H1 (cell line): ENCODE measurements around the gene RGS3. TPM values are rescaled to one million over a fixed set of nuclear protein-coding genes. Genes with fewer than 3 reads are reported as not detected.
A peak's percentile ranks its signal among the peaks of the same experiment; 100 is the strongest.

ENCODE experiments used
- CTCF ChIA-PET: fragments of 300-600 bp; sonication (Branson Sonifier 250); formaldehyde crosslinking; loops from one replicate; lab custom pipeline; 2021; ENCODE audit not compliant: partially characterized antibody; lab: Charles Lee
- POLR2A ChIA-PET: fragments of 300-600 bp; sonication (Branson Sonifier 250); formaldehyde crosslinking; loops from one replicate; lab custom pipeline; 2021; ENCODE audit warnings: inconsistent platforms; ENCODE audit not compliant: partially characterized antibody; lab: Charles Lee
- DNase-seq, 2 experiments: peaks; one replicate each; pipeline versions ENCODE4 v3.0.0 to v3.0.0-alpha.2; 2010 to 2022; ENCODE audit warnings: low spot score in 2 of 2, low read depth in 1 of 2, mixed read lengths in 1 of 2
- FAIRE-seq: peaks from 2 replicates; lab custom pipeline; 2011; peaks lifted over from hg19 to GRCh38; lab: Jason Lieb, UNC
- H2AFZ ChIP-seq: 2 replicates; pipeline ENCODE4 v1.8.1; 2012; ENCODE audit warnings: low read length, inconsistent platforms
- H2AK5ac ChIP-seq: 2 replicates; pipeline ENCODE4 v1.6.1; 2013; ENCODE audit warnings: low read depth, low read length
- H2BK120ac ChIP-seq: replicated peaks from 2 replicates; pipeline ENCODE3; 2013; ENCODE audit warnings: low read depth, low read length, inconsistent platforms
- H2BK12ac ChIP-seq: 2 replicates; pipeline ENCODE4 v1.6.1; 2013; ENCODE audit warnings: low read depth, low read length
- H2BK15ac ChIP-seq: 2 replicates; pipeline ENCODE4 v1.6.1; 2013; ENCODE audit warnings: low read length
- H2BK20ac ChIP-seq: 2 replicates; pipeline ENCODE4 v1.6.1; 2013; ENCODE audit warnings: low read length
- H2BK5ac ChIP-seq: 2 replicates; pipeline ENCODE4 v1.6.1; 2013; ENCODE audit warnings: low read depth, low read length
- H3K14ac ChIP-seq: 2 replicates; pipeline ENCODE4 v1.6.1; 2013; ENCODE audit warnings: inconsistent platforms; ENCODE audit not compliant: insufficient read length
- H3K18ac ChIP-seq: 2 replicates; pipeline ENCODE4 v1.6.1; 2013; ENCODE audit warnings: low read length; ENCODE audit errors: extremely low read depth
- H3K23ac ChIP-seq: 2 replicates; pipeline ENCODE4 v1.6.1; 2013; ENCODE audit warnings: inconsistent platforms; ENCODE audit not compliant: insufficient read length
- H3K23me2 ChIP-seq: 2 replicates; pipeline ENCODE4 v1.6.1; 2013; ENCODE audit warnings: low read depth, low read length
- H3K27ac ChIP-seq: 2 replicates; pipeline ENCODE4 v1.6.1; 2011; ENCODE audit warnings: low read depth, low read length, inconsistent platforms
- H3K27me3 ChIP-seq, 4 experiments: replicated peaks in 1 of 4; 1 replicate in 1 of 4; 2 replicates in 3 of 4; pipeline versions ENCODE4 v1.6.1 to v1.8.1; 2011 to 2013; ENCODE audit warnings: low read length in 3 of 4, mild to moderate bottlenecking in 3 of 4, inconsistent platforms in 2 of 4, mixed read lengths in 2 of 4, moderate library complexity in 1 of 4; ENCODE audit not compliant: control insufficient read depth in 3 of 4, insufficient read depth in 3 of 4; ENCODE audit errors: extremely low read depth in 1 of 4
- H3K36me3 ChIP-seq, 4 experiments: 2 replicates each; pipeline versions ENCODE4 v1.6.1 to v1.8.1; 2011 to 2013; ENCODE audit warnings: mild to moderate bottlenecking in 4 of 4, low read length in 3 of 4, moderate library complexity in 2 of 4, control low read depth in 1 of 4, inconsistent platforms in 1 of 4; ENCODE audit not compliant: insufficient read depth in 4 of 4, control insufficient read depth in 2 of 4
- H3K4ac ChIP-seq: replicated peaks from 2 replicates; pipeline ENCODE3; 2013; ENCODE audit warnings: low read length, low read depth, mixed read lengths, inconsistent platforms; ENCODE audit not compliant: insufficient read length
- H3K4me1 ChIP-seq, 4 experiments: replicated peaks in 1 of 4; 1 replicate in 1 of 4; 2 replicates in 3 of 4; pipeline versions ENCODE4 v1.6.1 to v1.8.1; 2011 to 2013; ENCODE audit warnings: low read length in 3 of 4, inconsistent platforms in 2 of 4, mixed read lengths in 1 of 4; ENCODE audit not compliant: insufficient read depth in 4 of 4, control insufficient read depth in 3 of 4
- H3K4me2 ChIP-seq, 2 experiments: 2 replicates each; pipeline versions ENCODE4 v1.6.1 to v1.8.1; 2011 to 2013; ENCODE audit warnings: low read depth in 2 of 2, low read length in 2 of 2, control low read depth in 1 of 2, inconsistent platforms in 1 of 2, mild to moderate bottlenecking in 1 of 2; ENCODE audit not compliant: insufficient read depth in 1 of 2
- H3K4me3 ChIP-seq, 4 experiments: fragments of 200-600, 300-600 bp in 1 of 4; sonication (generic), shearing (Covaris generic), sonication (Bioruptor Twin) in 1 of 4; 2 replicates each; pipeline versions ENCODE4 v1.5.1 to v1.8.1; 2011 to 2016; ENCODE audit warnings: low read length in 4 of 4, low read depth in 3 of 4, control low read depth in 2 of 4, inconsistent platforms in 2 of 4, mild to moderate bottlenecking in 2 of 4, mixed read lengths in 1 of 4, moderate library complexity in 1 of 4; ENCODE audit not compliant: insufficient read depth in 2 of 4; ENCODE audit errors: extremely low read depth in 1 of 4
- H3K56ac ChIP-seq: replicated peaks from 2 replicates; pipeline ENCODE3; 2013; ENCODE audit warnings: low read depth, mild to moderate bottlenecking, mixed read lengths, low read length, inconsistent platforms; ENCODE audit not compliant: insufficient read length
- H3K79me1 ChIP-seq: 2 replicates; pipeline ENCODE4 v1.6.1; 2013; ENCODE audit warnings: low read depth, low read length, control low read depth
- H3K79me2 ChIP-seq, 2 experiments: 2 replicates each; pipeline versions ENCODE4 v1.6.1 to v1.8.1; 2012 to 2013; ENCODE audit warnings: low read length in 2 of 2, mild to moderate bottlenecking in 2 of 2, inconsistent platforms in 1 of 2; ENCODE audit not compliant: insufficient read depth in 2 of 2, control insufficient read depth in 1 of 2
- H3K9ac ChIP-seq, 4 experiments: replicated peaks in 1 of 4; 1 replicate in 1 of 4; 2 replicates in 3 of 4; pipeline versions ENCODE4 v1.6.1 to v1.8.1; 2011 to 2013; ENCODE audit warnings: low read depth in 3 of 4, low read length in 3 of 4, control low read depth in 2 of 4, mild to moderate bottlenecking in 2 of 4, moderate library complexity in 2 of 4, inconsistent platforms in 1 of 4; ENCODE audit errors: extremely low read depth in 1 of 4
- H3K9me3 ChIP-seq, 2 experiments: 2 replicates each; pipeline versions ENCODE4 v1.6.1 to v1.8.1; 2012 to 2013; ENCODE audit warnings: mild to moderate bottlenecking in 2 of 2, moderate library complexity in 2 of 2, control low read depth in 1 of 2, inconsistent platforms in 1 of 2, low read depth in 1 of 2, low read length in 1 of 2, mixed read lengths in 1 of 2; ENCODE audit not compliant: insufficient read depth in 2 of 2
- H4K20me1 ChIP-seq, 2 experiments: replicated peaks in 1 of 2; 2 replicates each; pipeline versions ENCODE3 to v1.8.1; 2011 to 2013; ENCODE audit warnings: inconsistent platforms in 2 of 2, low read length in 2 of 2, mild to moderate bottlenecking in 1 of 2; ENCODE audit not compliant: insufficient read depth in 2 of 2, control insufficient read depth in 1 of 2
- H4K5ac ChIP-seq: 2 replicates; pipeline ENCODE4 v1.6.1; 2013; ENCODE audit warnings: low read length, low read depth, mixed read lengths, inconsistent platforms; ENCODE audit not compliant: insufficient read length
- H4K8ac ChIP-seq: 2 replicates; pipeline ENCODE4 v1.8.0; 2013; ENCODE audit warnings: mild to moderate bottlenecking, moderate library complexity, low read length, inconsistent platforms; ENCODE audit not compliant: insufficient read depth; ENCODE audit errors: extremely low read depth
- H4K91ac ChIP-seq: replicated peaks from 2 replicates; pipeline ENCODE3; 2013; ENCODE audit warnings: low read length, mixed read lengths, inconsistent platforms; ENCODE audit not compliant: insufficient read length
- ATF3 ChIP-seq: IDR thresholded peaks from 2 replicates; pipeline ENCODE4 v1.6.1; 2011; ENCODE audit warnings: low read depth, mild to moderate bottlenecking, low read length; ENCODE audit not compliant: insufficient read depth
- WGBS, 2 experiments: shearing (Covaris generic) in 1 of 2; methylation state at CpG; one replicate each; pipeline versions ENCODE4 v1.1.6 to v1.1.7; 2013 to 2015; ENCODE audit warnings: low lambda C conversion rate in 2 of 2, mixed read lengths in 2 of 2, inconsistent platforms in 1 of 2, low coverage in 1 of 2, missing lambda C conversion rate in 1 of 2; ENCODE audit not compliant: insufficient replicate concordance in 2 of 2, insufficient coverage in 1 of 2, insufficient read length in 1 of 2; ENCODE audit errors: extremely low coverage in 1 of 2, missing lambda C conversion rate in 1 of 2; 5-methylcytosine and 5-hydroxymethylcytosine counted together
- polyA plus RNA-seq, 7 experiments: library from polyadenylated mRNA; depleted of rRNA in 3 of 7; stranded (reverse) in 5 of 7; unstranded in 2 of 7; fragments of >200 nt in 5 of 7; fragments of 200-250 nt in 2 of 7; gene quantifications; 1 replicate in 5 of 7; 2 replicates in 1 of 7; 4 replicates in 1 of 7; pipeline versions ENCODE4 v1.2.1 to v1.2.3, GENCODE V29; 2011 to 2013; ENCODE audit warnings: missing spikeins in 2 of 7, mixed read lengths in 2 of 7
- total RNA-seq: library from RNA; stranded (reverse); fragmentation: NEBNext Ultra II Directional; extraction: Animal tissue kit (Norgen Biotek cat#: 25700); gene quantifications from 2 replicates; pipeline ENCODE4 v1.2.1, GENCODE V29; 2021

RGS3 gene
- total and polyA plus RNA-seq, 2 of the 8 experiments (the other 6 are each of a cell fraction or from before 2014, with no cell fraction given) = 12.6 to 18.2 TPM

GRCh38 chr9:113514061-113514460 is 50.5 kb downstream of the RGS3 start:
- Histone ChIP-seq H2BK120ac (no peak overlapping the region), H4K8ac (no peak overlapping the region), H2BK15ac (no peak overlapping the region), H3K56ac (no peak overlapping the region), H2AFZ (no peak overlapping the region), H3K79me2 (no peaks in the 10 kb centered on the region), H3K79me1 (no peaks in the 10 kb centered on the region), H3K4me3 (no peak overlapping the region), H3K27me3 (no peaks in the 10 kb centered on the region), H3K23me2 (no peaks in the 10 kb centered on the region), H3K14ac (no peak overlapping the region), H4K5ac (no peak overlapping the region), H2AK5ac (no peak overlapping the region), H3K9me3 (no peaks in the 10 kb centered on the region), H3K4me2 (no peak overlapping the region), H3K4me1 (no peaks in the 10 kb centered on the region), H2BK12ac (no peak overlapping the region), H3K18ac (no peak overlapping the region), H3K4ac (no peak overlapping the region), H3K36me3 (no peaks in the 10 kb centered on the region; a peak in 1 of 8 replicates), H3K27ac (no peak overlapping the region), H4K91ac (no peak overlapping the region), H3K23ac (no peak overlapping the region), H4K20me1 (no peaks in the 10 kb centered on the region), H2BK5ac (peak overlapping the region; percentile 9; the same call in 1 of the 2 replicates), H2BK20ac (no peak overlapping the region), H3K9ac (no peak overlapping the region)
- WGBS, 2 experiments = 91% methylated on average over 12 of the region's 12 CpGs; no CpG with 5 or more reads in 1 of the 2 experiments
- ChIA-PET CTCF (interaction anchor here (1.3 to 2.5 kb wide), 3 partner anchors 10 to 144 kb away, joined by 3 to 8 read pairs (median 7); no protein-coding TSS in a partner anchor), POLR2A (no interaction called here)
- no peak for FAIRE-seq
- DNase-seq = no peak
- TF ChIP-seq ATF3 = no peak
